NOMO-1 treated with dmso at 0.1 percent for 144 hours (cell line): ENCODE data around the gene TXNDC5.
"Not testable (repeated sequence)": the region's sequence is repeated elsewhere in the genome, so short reads cannot be mapped to it uniquely, and the experiment has no call there.

ENCODE experiments used
- DNase-seq: peaks from one replicate; lab custom pipeline; 2025; ENCODE audit not compliant: unreplicated experiment; lab: John Stamatoyannopoulos, UW

The TXNDC5 gene

GRCh38 chr6:7897461-7898192, 13.0 kb downstream of the TXNDC5 start:
- DNase-seq: no peak

GRCh38 chr6:7896465-7896987, 14.1 kb downstream of the TXNDC5 start:
- DNase-seq: no peak

DNA sequence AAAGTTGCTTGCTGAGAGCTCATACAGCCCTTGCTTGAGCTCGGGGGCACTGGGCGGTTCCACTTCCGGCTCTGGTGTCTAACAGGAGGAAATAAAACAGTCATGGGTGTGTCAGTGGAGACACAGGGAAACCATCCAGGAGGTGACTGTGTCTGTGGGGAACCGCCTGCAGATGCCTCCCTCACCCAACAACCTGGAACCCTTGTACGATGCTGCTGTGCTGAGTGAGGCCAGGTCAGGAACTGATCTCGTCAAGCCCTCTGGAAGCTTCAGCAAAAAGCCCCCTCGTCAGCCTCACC, 15.5 kb downstream of the TXNDC5 start:
- no peak for DNase-seq

DNA sequence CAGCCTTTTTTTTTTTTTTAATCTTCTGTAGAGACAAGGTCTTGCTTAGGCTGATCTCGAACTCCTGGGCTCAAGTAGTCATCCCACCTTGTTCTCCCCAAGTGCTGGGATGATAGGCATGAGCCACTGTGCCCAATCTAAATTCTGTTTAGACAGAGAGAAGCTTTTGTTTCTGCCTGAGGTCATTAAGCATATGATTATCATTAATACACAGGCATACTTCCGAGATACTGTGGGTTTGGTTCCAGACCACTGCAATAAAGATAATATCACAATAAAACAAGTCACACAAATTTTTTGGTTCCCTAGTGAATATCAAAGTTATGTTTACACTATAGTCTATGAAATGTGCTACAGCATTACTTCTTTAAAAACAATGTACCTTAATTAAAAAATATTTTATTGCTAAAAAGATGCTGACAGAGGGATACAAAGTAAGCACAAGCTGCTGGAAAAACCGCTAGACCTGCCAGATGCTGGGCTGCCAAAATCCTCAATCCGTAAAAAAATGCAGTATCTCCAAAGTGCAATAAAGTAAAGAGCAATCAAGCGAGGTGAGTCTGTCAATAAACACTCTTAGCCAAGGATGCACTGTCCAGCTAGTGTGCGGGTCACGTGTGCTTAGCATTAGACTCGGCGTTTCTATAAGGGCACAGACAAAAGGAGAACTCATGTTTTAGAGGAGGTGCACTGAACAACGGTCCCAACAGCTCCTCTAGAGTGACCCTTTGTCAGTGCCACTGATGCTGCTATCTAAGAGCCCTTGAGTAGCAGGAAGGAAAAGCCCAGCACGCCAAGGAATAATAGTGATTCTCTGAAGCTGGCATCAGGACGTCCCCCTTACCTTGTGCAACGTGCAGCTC, 16.1 kb downstream of the TXNDC5 start:
- no peak for DNase-seq

- no peak for DNase-seq
Observed at GRCh38 chr6:7893342-7893741, 17.2 kb downstream of the TXNDC5 start.

DNA sequence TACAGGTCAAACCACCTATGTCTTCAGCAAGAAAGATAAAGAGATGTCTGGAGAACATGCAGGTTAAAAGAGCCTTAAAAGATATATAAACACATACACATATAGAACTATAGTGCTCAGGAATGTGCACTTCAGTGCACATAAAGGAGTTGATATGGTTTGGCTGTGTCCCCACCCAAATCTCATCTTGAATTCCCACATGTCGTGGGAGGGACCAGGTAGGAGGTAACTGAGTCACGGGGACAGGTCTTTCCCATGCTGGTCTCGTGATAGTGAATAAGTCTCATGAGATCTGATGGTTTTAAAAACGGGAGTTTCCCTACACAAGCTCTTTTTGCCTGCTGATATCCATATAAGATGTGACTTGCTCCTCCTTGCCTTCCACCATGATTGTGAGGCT, 18.2 kb downstream of the TXNDC5 start:
- not testable (repeated sequence) for DNase-seq

- no peak for DNase-seq
Observed at GRCh38 chr6:7891078-7891872, 19.3 kb downstream of the TXNDC5 start.

DNA sequence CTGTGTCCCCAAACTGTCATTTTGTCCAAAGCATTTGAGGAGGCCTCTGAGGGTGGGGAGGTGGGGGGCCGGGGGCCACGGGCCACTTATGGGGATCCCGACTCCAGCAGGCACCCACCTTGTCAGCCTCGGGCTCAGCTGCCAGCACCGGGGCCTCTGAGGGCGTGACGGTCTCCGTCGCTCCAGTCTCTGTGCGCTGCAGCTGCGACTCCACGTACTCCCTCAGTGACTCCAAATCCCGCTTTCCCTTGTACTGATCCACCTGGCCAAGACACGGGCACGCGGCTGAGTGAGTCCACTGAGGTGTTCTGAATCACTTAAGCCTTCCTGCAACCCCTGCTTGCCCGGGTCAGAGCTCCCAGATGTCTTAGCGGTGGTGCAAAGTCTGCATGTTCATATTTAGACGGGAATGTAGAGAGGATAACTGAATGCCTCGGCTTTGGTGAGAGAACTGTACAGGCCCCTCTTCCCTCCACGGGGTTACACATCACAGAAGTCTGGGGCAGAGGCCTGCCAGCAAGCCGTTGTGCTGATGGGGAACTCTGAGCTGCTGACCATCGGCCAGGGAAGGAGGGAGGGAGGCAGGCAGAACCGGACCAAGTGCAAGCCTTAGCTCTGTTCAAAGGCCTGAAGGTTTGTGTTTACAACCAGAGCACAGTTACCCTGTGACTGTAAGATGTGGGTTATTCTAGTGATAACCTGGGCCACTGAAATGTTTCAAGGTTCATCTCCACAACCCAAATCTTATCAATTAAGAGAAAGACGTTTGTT, 21.8 kb downstream of the TXNDC5 start:
- DNase-seq: no peak

DNA sequence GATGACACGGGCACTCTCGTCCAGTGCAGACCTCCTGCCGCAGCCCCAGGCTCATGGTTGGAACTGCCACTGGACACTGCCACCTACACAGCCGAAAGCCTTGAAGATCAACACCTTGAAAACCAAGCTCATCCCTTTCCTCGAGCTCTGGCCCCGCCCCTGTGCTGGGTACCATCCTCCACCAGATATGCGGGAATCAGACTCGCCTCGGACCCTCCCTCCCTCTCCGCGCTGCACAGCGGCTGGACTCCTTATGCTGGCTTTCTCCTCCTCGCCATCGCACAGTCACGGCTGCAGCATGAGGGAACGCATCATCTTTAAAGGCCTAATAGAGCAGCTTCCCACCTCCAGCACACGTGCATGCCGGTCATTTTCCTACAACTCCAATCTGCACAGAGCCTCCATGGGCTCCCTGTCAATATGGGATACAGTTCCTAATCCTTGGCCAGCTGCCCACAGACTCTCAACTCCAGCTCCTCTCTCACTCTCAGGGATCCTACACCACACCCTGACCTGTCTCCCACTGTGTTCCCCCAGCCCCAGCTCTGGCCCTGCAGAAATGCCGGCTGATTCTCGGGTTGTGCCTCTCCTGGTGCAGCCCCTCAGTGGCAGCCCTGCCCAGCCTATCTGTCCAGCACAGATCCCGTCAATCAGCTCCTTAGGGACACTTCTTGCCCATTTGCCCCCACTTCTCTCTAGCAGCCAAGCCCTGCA, 23.2 kb downstream of the TXNDC5 start:
- no peak for DNase-seq

DNA sequence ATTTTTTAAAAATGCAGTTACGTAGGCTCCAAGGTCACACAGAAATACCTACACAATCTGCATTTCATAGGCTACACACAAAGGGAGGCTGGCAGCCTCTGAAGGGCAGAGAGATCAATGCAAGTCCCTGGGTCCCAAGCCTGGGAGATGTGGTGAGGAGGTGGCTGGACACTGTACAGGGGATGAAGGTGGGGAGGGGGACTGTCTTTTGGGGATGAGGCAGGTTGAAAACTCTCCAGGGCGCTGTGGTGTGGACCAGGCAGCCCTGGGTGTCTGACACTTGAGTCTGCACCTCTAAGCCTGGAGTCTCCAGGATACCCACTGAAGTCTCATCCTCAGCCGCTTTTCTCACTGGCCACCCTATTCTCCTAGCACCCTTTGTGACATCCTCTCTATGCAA, 24.5 kb downstream of the TXNDC5 start:
- no peak for DNase-seq

DNA sequence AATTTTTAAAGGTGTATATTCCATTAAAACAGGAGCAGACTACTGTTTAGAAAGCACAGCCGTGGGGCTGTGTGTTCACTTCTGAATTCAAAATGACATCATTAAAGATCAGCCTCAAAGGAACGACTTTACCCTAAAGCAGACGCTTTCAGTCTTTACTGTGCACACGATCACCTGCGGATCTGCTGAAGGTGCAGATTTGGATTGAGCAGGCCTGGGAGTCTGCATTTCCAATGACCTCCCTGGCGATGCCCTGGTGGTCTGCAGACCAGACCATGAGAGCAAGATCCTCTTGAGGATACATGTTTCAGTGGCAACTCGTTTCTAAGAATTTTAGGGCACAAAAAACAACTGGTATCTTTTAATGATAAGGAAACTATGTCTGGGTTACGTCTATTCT, 27.2 kb downstream of the TXNDC5 start:
- DNase-seq: no peak

- no peak for DNase-seq
Observed at GRCh38 chr6:7882505-7883257, 27.9 kb downstream of the TXNDC5 start.

- no peak for DNase-seq
Observed at GRCh38 chr6:7881765-7882500, 28.7 kb downstream of the TXNDC5 start.

GRCh38 chr6:7880718-7881107, 29.9 kb downstream of the TXNDC5 start:
- DNase-seq: no peak

DNA sequence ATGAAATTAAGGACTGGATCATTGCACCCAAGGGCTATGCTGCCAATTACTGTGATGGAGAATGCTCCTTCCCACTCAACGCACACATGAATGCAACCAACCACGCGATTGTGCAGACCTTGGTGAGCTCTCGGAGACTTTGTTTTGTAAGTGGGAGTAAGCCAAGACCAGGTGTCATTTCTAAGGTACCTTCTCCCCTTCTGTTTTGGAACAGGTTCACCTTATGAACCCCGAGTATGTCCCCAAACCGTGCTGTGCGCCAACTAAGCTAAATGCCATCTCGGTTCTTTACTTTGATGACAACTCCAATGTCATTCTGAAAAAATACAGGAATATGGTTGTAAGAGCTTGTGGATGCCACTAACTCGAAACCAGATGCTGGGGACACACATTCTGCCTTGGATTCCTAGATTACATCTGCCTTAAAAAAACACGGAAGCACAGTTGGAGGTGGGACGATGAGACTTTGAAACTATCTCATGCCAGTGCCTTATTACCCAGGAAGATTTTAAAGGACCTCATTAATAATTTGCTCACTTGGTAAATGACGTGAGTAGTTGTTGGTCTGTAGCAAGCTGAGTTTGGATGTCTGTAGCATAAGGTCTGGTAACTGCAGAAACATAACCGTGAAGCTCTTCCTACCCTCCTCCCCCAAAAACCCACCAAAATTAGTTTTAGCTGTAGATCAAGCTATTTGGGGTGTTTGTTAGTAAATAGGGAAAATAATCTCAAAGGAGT, 30.4 kb downstream of the TXNDC5 start:
- DNase-seq: no peak

GRCh38 chr6:7879579-7879978, 31.0 kb downstream of the TXNDC5 start:
- no peak for DNase-seq

- no peak for DNase-seq
Observed at GRCh38 chr6:7879043-7879442, 31.5 kb downstream of the TXNDC5 start.

DNA sequence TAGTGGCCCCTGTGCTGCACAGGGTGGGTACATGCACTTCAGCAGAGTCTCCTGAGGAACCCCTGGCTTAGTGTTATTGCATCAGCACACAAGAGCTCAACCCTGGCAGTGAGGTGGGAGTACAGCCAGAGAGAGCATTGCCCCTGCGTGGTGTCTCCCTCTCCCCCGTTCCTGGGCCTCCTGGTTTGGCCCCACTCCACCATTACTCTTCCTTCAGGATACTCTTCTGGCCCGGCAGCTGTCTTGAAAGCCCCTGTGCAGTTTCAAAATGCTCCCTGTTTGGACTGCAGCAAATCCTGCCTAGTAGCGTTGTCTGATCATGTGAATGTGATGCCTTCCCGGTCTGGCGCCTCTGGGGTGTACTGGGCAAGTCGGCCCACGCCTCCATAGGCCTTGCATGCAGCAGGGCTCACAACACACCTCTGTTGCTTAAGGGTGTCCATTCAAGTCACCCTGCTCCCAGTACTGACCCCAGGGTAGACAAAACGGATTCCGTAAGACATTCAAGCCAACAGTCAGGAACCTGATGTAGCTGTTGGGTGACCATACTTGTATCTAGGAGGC, 32.1 kb downstream of the TXNDC5 start:
- no peak for DNase-seq
